Measurements from ENCODE around the gene IQCE. TPM values are rescaled to one million over a fixed set of nuclear protein-coding genes. Genes with fewer than 3 reads are reported as not detected.

Gene IQCE
- total and polyA plus RNA-seq, 2 donors (not counting 1 experiment from before 2014, with no cell fraction given), result 3.5 to 9.5 TPM

- TF ChIP-seq CTCF (IDR thresholded peaks at IDR 0.05) (no peak), EZH2 (IDR thresholded peaks at IDR 0.05; ENCODE audit: borderline replicate concordance, insufficient read depth, low read depth, low read length, poor library complexity, severe bottlenecking) (no peak)
- Mint-ChIP-seq H3K27ac (peak overlapping the region; percentile 72), H3K9me3 (ENCODE audit: insufficient read depth) (no peaks in the 10 kb centered on the region), H3K4me3 (no peak overlapping the region), H3K27me3 (no peaks in the 10 kb centered on the region), H3K4me1 (peaks cover 20% of the 10 kb centered on the region)
- ChIA-PET CTCF (no interaction called here), POLR2A (no interaction called here)
- no peaks in the 10 kb centered on the region for H3K79me2 ChIP-seq (ENCODE audit: control insufficient read depth, insufficient read depth, low read length)
- intact Hi-C loops (cut with micrococcal nuclease), result no loop called here
- H4K20me1 ChIP-seq (ENCODE audit: control insufficient read depth, insufficient read depth, low read length, poor library complexity, severe bottlenecking), result no peaks in the 10 kb centered on the region
- WGBS (ENCODE audit: insufficient coverage), result 77% methylated on average over 19 of the region's 22 CpGs
- peak; percentile 38 for DNase-seq
- H3K4me1 ChIP-seq (ENCODE audit: control insufficient read depth in 2 of 2, insufficient read depth in 2 of 2, low read length in 2 of 2), result peaks cover 8 to 16% of the 10 kb centered on the region in 2 donors
- H3K27ac ChIP-seq (ENCODE audit: low read length in 2 of 2), result no peak overlapping the region
- H3K4me2 ChIP-seq (replicated peaks; ENCODE audit: low read depth, low read length, poor library complexity, severe bottlenecking), result no peak overlapping the region
- no peaks in the 10 kb centered on the region for H3K27me3 ChIP-seq (replicated peaks in 1 of 4; ENCODE audit: control extremely low read depth in 1 of 4, control insufficient read depth in 3 of 4, insufficient read depth in 4 of 4, low read length in 3 of 4)
- H3K9me3 ChIP-seq (ENCODE audit: control extremely low read depth in 1 of 3, control insufficient read depth in 2 of 3, insufficient read depth in 1 of 3, low read length in 2 of 3), result no peaks in the 10 kb centered on the region
- ATAC-seq (ENCODE audit: low read depth), result peak; percentile 45
- H3K9ac ChIP-seq (ENCODE audit: low read length), result no peak overlapping the region
- H2AFZ ChIP-seq (ENCODE audit: insufficient read depth, low read depth, low read length, poor library complexity, severe bottlenecking), result no peak overlapping the region
- no peaks in the 10 kb centered on the region for H3K36me3 ChIP-seq (replicated peaks in 1 of 2; ENCODE audit: control extremely low read depth in 1 of 2, control insufficient read depth in 1 of 2, extremely low read depth in 1 of 2, insufficient read depth in 2 of 2, low read length in 1 of 2)
- no peak overlapping the region for H3K4me3 ChIP-seq (ENCODE audit: control extremely low read depth in 1 of 5, extremely low read depth in 1 of 5, insufficient read depth in 1 of 5, low read depth in 2 of 5, low read length in 4 of 5)
These were observed 55.3 kb downstream of the IQCE start for GRCh38 chr7:2613931-2614600.

- intact Hi-C loops (cut with micrococcal nuclease), result no loop called here
- H3K27me3 ChIP-seq (replicated peaks in 1 of 4; ENCODE audit: control extremely low read depth in 1 of 4, control insufficient read depth in 3 of 4, insufficient read depth in 4 of 4, low read length in 3 of 4), result no peaks in the 10 kb centered on the region
- H3K4me1 ChIP-seq (ENCODE audit: control insufficient read depth in 2 of 2, insufficient read depth in 2 of 2, low read length in 2 of 2), result peaks cover 3 to 10% of the 10 kb centered on the region in 2 donors
- H3K4me3 Mint-ChIP-seq, result no peak overlapping the region
- POLR2A ChIA-PET, result interaction anchor here (0.6 kb wide), 1 partner anchor 15 kb away, joined by 3 read pairs; no protein-coding TSS in a partner anchor
- no peak overlapping the region for H3K9ac ChIP-seq (ENCODE audit: low read length)
- no peak overlapping the region for H3K4me3 ChIP-seq (ENCODE audit: control extremely low read depth in 1 of 5, extremely low read depth in 1 of 5, insufficient read depth in 1 of 5, low read depth in 2 of 5, low read length in 4 of 5)
- ATAC-seq (ENCODE audit: low read depth), result no peak
- H3K27me3 Mint-ChIP-seq, result no peaks in the 10 kb centered on the region
- 84% methylated on average over 17 of the region's 22 CpGs for WGBS (ENCODE audit: insufficient coverage)
- no peaks in the 10 kb centered on the region for H3K36me3 ChIP-seq (replicated peaks in 1 of 2; ENCODE audit: control extremely low read depth in 1 of 2, control insufficient read depth in 1 of 2, extremely low read depth in 1 of 2, insufficient read depth in 2 of 2, low read length in 1 of 2)
- no peaks in the 10 kb centered on the region for H3K9me3 Mint-ChIP-seq (ENCODE audit: insufficient read depth)
- no peaks in the 10 kb centered on the region for H4K20me1 ChIP-seq (ENCODE audit: control insufficient read depth, insufficient read depth, low read length, poor library complexity, severe bottlenecking)
- H3K4me2 ChIP-seq (replicated peaks; ENCODE audit: low read depth, low read length, poor library complexity, severe bottlenecking), result no peak overlapping the region
- no peak for DNase-seq
- no peaks in the 10 kb centered on the region for H3K79me2 ChIP-seq (ENCODE audit: control insufficient read depth, insufficient read depth, low read length)
- H3K4me1 Mint-ChIP-seq, result peaks cover 14% of the 10 kb centered on the region
- no peak overlapping the region for H2AFZ ChIP-seq (ENCODE audit: insufficient read depth, low read depth, low read length, poor library complexity, severe bottlenecking)
- TF ChIP-seq EZH2 (IDR thresholded peaks at IDR 0.05; ENCODE audit: borderline replicate concordance, insufficient read depth, low read depth, low read length, poor library complexity, severe bottlenecking) (no peak), CTCF (IDR thresholded peaks at IDR 0.05) (no peak)
- H3K27ac ChIP-seq (ENCODE audit: low read length in 2 of 2), result no peak overlapping the region
- H3K27ac Mint-ChIP-seq, result peak overlapping the region; percentile 26
- CTCF ChIA-PET, result no interaction called here
- H3K9me3 ChIP-seq (ENCODE audit: control extremely low read depth in 1 of 3, control insufficient read depth in 2 of 3, insufficient read depth in 1 of 3, low read length in 2 of 3), result no peaks in the 10 kb centered on the region
These were observed 56.0 kb downstream of the IQCE start for GRCh38 chr7:2614631-2615330.
